ENCODE results near the gene PDE11A. TPM values are rescaled to one million over a fixed set of nuclear protein-coding genes. Genes with fewer than 3 reads are reported as not detected.

Gene PDE11A
- total and polyA plus RNA-seq, 2 experiments from 2014 or later = 0.34 to 0.86 TPM

GRCh38 chr2:177746358-177746757, 326.2 kb downstream of the PDE11A start:
- H3K79me2 ChIP-seq (ENCODE audit: insufficient read depth) = no peaks in the 10 kb centered on the region
- 34 to 44% methylated on average over 2 of the region's 2 CpGs for WGBS, 2 experiments (ENCODE audit: low coverage in 1 of 2, low lambda C conversion rate in 2 of 2, missing lambda C conversion rate in 2 of 2)
- no peak overlapping the region for H3K4me2 ChIP-seq (ENCODE audit: unreplicated experiment)
- peaks cover 13% of the 10 kb centered on the region for H3K27me3 ChIP-seq (replicated peaks; ENCODE audit: insufficient read depth)
- no peak overlapping the region for H3K4me3 ChIP-seq
- H3K9me3 ChIP-seq (ENCODE audit: low read depth) = no peaks in the 10 kb centered on the region
- no peak overlapping the region for H3K27ac ChIP-seq
- H3K9ac ChIP-seq = no peak overlapping the region
- no peaks in the 10 kb centered on the region for H3K36me3 ChIP-seq (ENCODE audit: low read depth)
- H3F3A ChIP-seq (ENCODE audit: insufficient read depth) = no peaks in the 10 kb centered on the region
- in situ Hi-C loops (cut with MboI) = loop anchor here (25.0 kb wide), 2 partner anchors 584 to 1634 kb away; partner anchors contain the start of genes HOXD10, HOXD11 and HOXD9
- TF ChIP-seq EZH2 (IDR thresholded peaks at IDR 0.05; ENCODE audit: insufficient read depth, poor library complexity, severe bottlenecking) (no peak), EZH2phosphoT487 (IDR thresholded peaks at IDR 0.05; ENCODE audit: insufficient read depth, low read depth) (no peak)
- no peaks in the 10 kb centered on the region for H3K4me1 ChIP-seq (ENCODE audit: insufficient read depth)
- no peak overlapping the region for H2AFZ ChIP-seq
- H4K20me1 ChIP-seq (ENCODE audit: insufficient read depth) = no peaks in the 10 kb centered on the region
- no peak for DNase-seq
- H3K9me2 ChIP-seq (ENCODE audit: insufficient read depth) = no peaks in the 10 kb centered on the region

DNA sequence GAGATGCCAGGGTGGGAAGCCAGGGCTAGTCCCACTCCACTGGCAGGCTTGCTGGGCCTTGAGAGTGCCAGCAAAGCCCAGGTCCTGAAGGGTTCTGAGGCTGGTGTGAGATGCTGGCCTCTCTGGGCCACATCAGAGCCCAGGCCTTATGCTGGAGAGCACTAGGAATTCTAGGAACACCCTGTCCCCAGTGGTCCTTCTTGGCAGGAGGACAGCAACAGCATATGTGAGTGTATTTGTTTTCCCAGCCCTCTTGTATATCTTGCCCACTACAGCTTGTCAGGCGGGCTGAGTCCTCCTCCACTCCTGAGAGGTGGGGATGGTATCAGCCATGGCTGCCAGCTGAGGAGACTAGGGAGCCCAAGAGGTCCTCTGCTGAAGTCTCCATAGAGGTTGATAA, 327.0 kb downstream of the PDE11A start:
- H3K36me3 ChIP-seq (ENCODE audit: low read depth) = no peaks in the 10 kb centered on the region
- H4K20me1 ChIP-seq (ENCODE audit: insufficient read depth) = no peaks in the 10 kb centered on the region
- H3K4me3 ChIP-seq = no peak overlapping the region
- TF ChIP-seq EZH2 (IDR thresholded peaks at IDR 0.05; ENCODE audit: insufficient read depth, poor library complexity, severe bottlenecking) (no peak), EZH2phosphoT487 (IDR thresholded peaks at IDR 0.05; ENCODE audit: insufficient read depth, low read depth) (no peak)
- 44 to 54% methylated on average over 1 of the region's 1 CpG for WGBS, 2 experiments (ENCODE audit: low coverage in 1 of 2, low lambda C conversion rate in 2 of 2, missing lambda C conversion rate in 2 of 2)
- H3K9ac ChIP-seq = no peak overlapping the region
- no peak overlapping the region for H3K4me2 ChIP-seq (ENCODE audit: unreplicated experiment)
- no peak overlapping the region for H3K27ac ChIP-seq
- H3K9me2 ChIP-seq (ENCODE audit: insufficient read depth) = no peaks in the 10 kb centered on the region
- no peaks in the 10 kb centered on the region for H3K9me3 ChIP-seq (ENCODE audit: low read depth)
- no peaks in the 10 kb centered on the region for H3F3A ChIP-seq (ENCODE audit: insufficient read depth)
- no peak for DNase-seq
- no peak overlapping the region for H2AFZ ChIP-seq
- H3K79me2 ChIP-seq (ENCODE audit: insufficient read depth) = no peaks in the 10 kb centered on the region
- peaks cover 13% of the 10 kb centered on the region for H3K27me3 ChIP-seq (replicated peaks; ENCODE audit: insufficient read depth)
- in situ Hi-C loops (cut with MboI) = loop anchor here (25.0 kb wide), 2 partner anchors 583 to 1633 kb away; partner anchors contain the start of genes HOXD10, HOXD11 and HOXD9
- H3K4me1 ChIP-seq (ENCODE audit: insufficient read depth) = no peaks in the 10 kb centered on the region

- H3K27me3 ChIP-seq (replicated peaks; ENCODE audit: insufficient read depth) = peaks cover 8% of the 10 kb centered on the region
- H3K4me1 ChIP-seq (ENCODE audit: insufficient read depth) = no peaks in the 10 kb centered on the region
- in situ Hi-C loops (cut with MboI) = loop anchor here (25.0 kb wide), 2 partner anchors 581 to 1631 kb away; partner anchors contain the start of genes HOXD10, HOXD11 and HOXD9
- no peak overlapping the region for H3K27ac ChIP-seq
- H3K4me3 ChIP-seq = no peak overlapping the region
- H3K36me3 ChIP-seq (ENCODE audit: low read depth) = no peaks in the 10 kb centered on the region
- no peak overlapping the region for H2AFZ ChIP-seq
- H3F3A ChIP-seq (ENCODE audit: insufficient read depth) = no peaks in the 10 kb centered on the region
- H4K20me1 ChIP-seq (ENCODE audit: insufficient read depth) = no peaks in the 10 kb centered on the region
- WGBS, 2 experiments (ENCODE audit: low coverage in 1 of 2, low lambda C conversion rate in 2 of 2, missing lambda C conversion rate in 2 of 2) = 7 to 14% methylated on average over 3 of the region's 3 CpGs
- H3K9me3 ChIP-seq (ENCODE audit: low read depth) = no peaks in the 10 kb centered on the region
- TF ChIP-seq EZH2 (IDR thresholded peaks at IDR 0.05; ENCODE audit: insufficient read depth, poor library complexity, severe bottlenecking) (no peak), EZH2phosphoT487 (IDR thresholded peaks at IDR 0.05; ENCODE audit: insufficient read depth, low read depth) (no peak)
- no peaks in the 10 kb centered on the region for H3K79me2 ChIP-seq (ENCODE audit: insufficient read depth)
- no peak overlapping the region for H3K9ac ChIP-seq
- no peak overlapping the region for H3K4me2 ChIP-seq (ENCODE audit: unreplicated experiment)
- no peak for DNase-seq
- no peaks in the 10 kb centered on the region for H3K9me2 ChIP-seq (ENCODE audit: insufficient read depth)
Observed at GRCh38 chr2:177742851-177743250, 329.7 kb downstream of the PDE11A start.

DNA sequence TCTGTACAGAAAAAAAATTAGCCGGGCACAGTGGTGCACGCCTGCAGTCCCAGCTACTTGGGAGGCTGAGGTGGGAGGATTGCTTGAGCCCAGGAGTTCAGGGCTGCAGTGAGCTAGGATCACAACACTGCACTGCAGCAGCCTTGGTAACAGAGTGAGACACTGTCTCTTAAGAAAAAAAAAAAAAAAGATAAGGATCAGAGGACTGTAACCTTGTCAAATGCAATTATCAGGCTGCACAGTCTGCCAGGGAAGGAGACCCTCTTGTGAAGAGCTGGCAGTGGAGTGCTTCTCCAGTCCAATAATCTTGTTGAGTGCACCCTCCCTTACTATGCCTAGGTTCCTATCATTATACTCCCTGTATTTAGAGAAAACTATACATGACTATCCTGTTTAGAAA, 330.7 kb downstream of the PDE11A start:
- no peak for DNase-seq
- H2AFZ ChIP-seq = no peak overlapping the region
- H3K4me1 ChIP-seq (ENCODE audit: insufficient read depth) = no peaks in the 10 kb centered on the region
- H3K79me2 ChIP-seq (ENCODE audit: insufficient read depth) = no peaks in the 10 kb centered on the region
- H4K20me1 ChIP-seq (ENCODE audit: insufficient read depth) = no peaks in the 10 kb centered on the region
- no peaks in the 10 kb centered on the region for H3K9me2 ChIP-seq (ENCODE audit: insufficient read depth)
- no peaks in the 10 kb centered on the region for H3K9me3 ChIP-seq (ENCODE audit: low read depth)
- H3K4me2 ChIP-seq (ENCODE audit: unreplicated experiment) = no peak overlapping the region
- no peak overlapping the region for H3K27ac ChIP-seq
- WGBS, 2 experiments (ENCODE audit: low coverage in 1 of 2, low lambda C conversion rate in 2 of 2, missing lambda C conversion rate in 2 of 2) = 15 to 17% methylated on average over 2 of the region's 2 CpGs
- peaks cover 8% of the 10 kb centered on the region for H3K27me3 ChIP-seq (replicated peaks; ENCODE audit: insufficient read depth)
- TF ChIP-seq EZH2phosphoT487 (IDR thresholded peaks at IDR 0.05; ENCODE audit: insufficient read depth, low read depth) (no peak), EZH2 (IDR thresholded peaks at IDR 0.05; ENCODE audit: insufficient read depth, poor library complexity, severe bottlenecking) (no peak)
- H3F3A ChIP-seq (ENCODE audit: insufficient read depth) = no peaks in the 10 kb centered on the region
- H3K4me3 ChIP-seq = no peak overlapping the region
- no peak overlapping the region for H3K9ac ChIP-seq
- H3K36me3 ChIP-seq (ENCODE audit: low read depth) = no peaks in the 10 kb centered on the region
- in situ Hi-C loops (cut with MboI) = loop anchor here (25.0 kb wide), 2 partner anchors 580 to 1630 kb away; partner anchors contain the start of genes HOXD10, HOXD11 and HOXD9

All from GM23248 (cell line).